ENCODE data around the gene UBTD2. TPM values are rescaled to one million over a fixed set of nuclear protein-coding genes. Genes with fewer than 3 reads are reported as not detected.

Gene UBTD2, protein sequence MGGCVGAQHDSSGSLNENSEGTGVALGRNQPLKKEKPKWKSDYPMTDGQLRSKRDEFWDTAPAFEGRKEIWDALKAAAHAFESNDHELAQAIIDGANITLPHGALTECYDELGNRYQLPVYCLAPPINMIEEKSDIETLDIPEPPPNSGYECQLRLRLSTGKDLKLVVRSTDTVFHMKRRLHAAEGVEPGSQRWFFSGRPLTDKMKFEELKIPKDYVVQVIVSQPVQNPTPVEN
- total RNA-seq, result 15.4 and 24.3 TPM in 2 replicates

GRCh38 chr5:172283020-172283861 lies at the start of gene UBTD2:
UBTD2 (minus strand) TSS chr5:172283764; CDS start chr5:172283665, 99 bp downstream.

DNA sequence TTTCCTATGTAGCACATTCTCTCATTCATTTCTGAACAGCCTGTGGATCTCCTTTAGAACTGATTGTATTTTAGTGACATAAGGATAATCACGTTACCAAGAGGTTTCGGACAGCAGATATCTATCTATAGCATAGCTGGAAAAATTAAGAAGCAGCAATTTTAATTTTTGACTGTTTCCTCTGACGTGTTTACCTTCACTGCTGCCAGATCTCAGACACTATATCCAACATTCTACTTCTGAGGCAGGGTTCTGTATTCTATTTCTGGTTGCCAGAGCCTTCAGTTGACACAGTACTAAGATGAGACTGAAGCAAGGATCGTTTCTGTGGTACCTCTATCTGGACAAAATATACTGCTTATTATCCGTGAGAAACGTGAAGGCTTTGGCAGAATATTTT lies 89.7 kb downstream of the UBTD2 start, which contains the start of gene EFCAB9:
Gene EFCAB9 (plus strand): TSS at position 301 of the 400 bp plus-strand sequence. CDS start 1 bp downstream, at position 302.

GRCh38 chr5:172188033-172188892 lies 95.3 kb downstream of the UBTD2 start, which contains the start of gene STK10:
STK10 (minus strand) TSS chr5:172188224; CDS start chr5:172188042, 182 bp downstream.

Other genes starting within 250 kb of the UBTD2 start
- gene STK10, start 95.5 kb downstream of the UBTD2 start, total RNA-seq, result 27.4 and 34.9 TPM in 2 replicates
- gene EFCAB9, start 89.6 kb downstream of the UBTD2 start, total RNA-seq, result not detected in 2 replicates
- gene SH3PXD2B, start 170.8 kb upstream of the UBTD2 start, total RNA-seq, result 11.5 and 20.9 TPM in 2 replicates

Data from dermis lymphatic vessel endothelial cell (primary cell).